Prostate gland (tissue), 2 donors: ENCODE measurements around the gene SPOUT1. TPM values are rescaled to one million over a fixed set of nuclear protein-coding genes. Genes with fewer than 3 reads are reported as not detected.

Source experiments
- DNase-seq: peaks from one replicate; pipeline ENCODE4 v3.0.0-alpha.2; 2019; ENCODE audit warnings: low spot score
- H3K27ac ChIP-seq, 2 donors: fragments of 200-600 bp; sonication (generic); 2 replicates each; pipeline ENCODE4 v1.5.1; 2017 to 2019
- H3K27me3 ChIP-seq: fragments of 200-600 bp; sonication (generic); replicated peaks from 2 replicates; pipeline ENCODE4 v1.5.1; 2019; ENCODE audit not compliant: insufficient read depth
- H3K36me3 ChIP-seq, 2 donors: fragments of 200-600 bp; sonication (generic); 1 replicate in 1 of 2; 2 replicates in 1 of 2; pipeline versions ENCODE4 v1.5.1 to v1.8.1; 2017 to 2019
- H3K4me1 ChIP-seq: fragments of 200-600 bp; sonication (generic); replicated peaks from 2 replicates; pipeline ENCODE4 v1.5.1; 2019
- H3K4me3 ChIP-seq, 2 donors: fragments of 200-600 bp; sonication (generic); 2 replicates each; pipeline ENCODE4 v1.5.1; 2017 to 2019
- H3K9me3 ChIP-seq: fragments of 200-600 bp; sonication (generic); 2 replicates; pipeline ENCODE4 v1.5.1; 2017
- CTCF ChIP-seq, 4 experiments: fragments of 200-600 bp in 2 of 4; fragments of 450-650 bp in 2 of 4; sonication (generic) in 2 of 4; IDR thresholded peaks; 1 replicate in 3 of 4; 2 replicates in 1 of 4; pipeline ENCODE4 v1.5.1; 2016 to 2019; ENCODE audit warnings: antibody characterized with exemption in 4 of 4, mild to moderate bottlenecking in 2 of 4, moderate library complexity in 2 of 4
- POLR2A ChIP-seq: fragments of 450-650 bp; IDR thresholded peaks from one replicate; pipeline ENCODE4 v1.6.1; 2016; ENCODE audit warnings: antibody characterized with exemption, mild to moderate bottlenecking
- POLR2AphosphoS5 ChIP-seq: sonication (generic); formaldehyde crosslinking; IDR thresholded peaks from one replicate; pipeline ENCODE4 v1.6.1; 2017; ENCODE audit warnings: antibody characterized with exemption
- whole genome bisulfite sequencing: methylation state at CpG from one replicate; pipeline ENCODE4 v1.1.5; 2018; 5-methylcytosine and 5-hydroxymethylcytosine counted together
- intact Hi-C: fragments of 100-400 bp; cut with DNase I; formaldehyde crosslinking; loops from one replicate; pipeline ENCODE4 v1.14.2; 2022
- total RNA-seq, 2 donors: library from RNA; depleted of rRNA; stranded (reverse); fragments of >200 nt; gene quantifications; one replicate each; pipeline ENCODE4 v1.1.0, GENCODE V29; 2016

SPOUT1 gene
- total RNA-seq, 2 donors from 2014 or later: 45.8 to 47.5 TPM

- TF ChIP-seq POLR2A: no peak
- no peak for TF ChIP-seq POLR2AphosphoS5
- TF ChIP-seq CTCF (IDR thresholded peaks at IDR 0.05): no peak
- intact Hi-C loops: no loop called here
- no peaks in the 10 kb centered on the region for H3K36me3 ChIP-seq
These were observed 5.9 kb upstream of the SPOUT1 start for GRCh38 chr9:128835246-128836210.

GRCh38 chr9:128833696-128834095, 4.1 kb upstream of the SPOUT1 start:
- DNase-seq: no peak
- H3K36me3 ChIP-seq: no peaks in the 10 kb centered on the region
- TF ChIP-seq POLR2A (no peak), POLR2AphosphoS5 (no peak), CTCF (IDR thresholded peaks at IDR 0.05) (no peak)
- H3K9me3 ChIP-seq: no peaks in the 10 kb centered on the region
- no peak overlapping the region for H3K4me3 ChIP-seq
- H3K4me1 ChIP-seq: no peaks in the 10 kb centered on the region
- intact Hi-C loops: no loop called here
- no peaks in the 10 kb centered on the region for H3K27me3 ChIP-seq
- 91% methylated on average over 10 of the region's 10 CpGs for WGBS
- no peak overlapping the region for H3K27ac ChIP-seq

More at GRCh38 chr9:128835246-128836210, 5.9 kb upstream of the SPOUT1 start:
- Histone ChIP-seq H3K4me3 (no peak overlapping the region), H3K27ac (no peak overlapping the region), H3K9me3 (no peaks in the 10 kb centered on the region), H3K27me3 (no peaks in the 10 kb centered on the region), H3K4me1 (no peaks in the 10 kb centered on the region)
- no peak for DNase-seq
- WGBS: 95% methylated on average over 28 of the region's 28 CpGs

DNA sequence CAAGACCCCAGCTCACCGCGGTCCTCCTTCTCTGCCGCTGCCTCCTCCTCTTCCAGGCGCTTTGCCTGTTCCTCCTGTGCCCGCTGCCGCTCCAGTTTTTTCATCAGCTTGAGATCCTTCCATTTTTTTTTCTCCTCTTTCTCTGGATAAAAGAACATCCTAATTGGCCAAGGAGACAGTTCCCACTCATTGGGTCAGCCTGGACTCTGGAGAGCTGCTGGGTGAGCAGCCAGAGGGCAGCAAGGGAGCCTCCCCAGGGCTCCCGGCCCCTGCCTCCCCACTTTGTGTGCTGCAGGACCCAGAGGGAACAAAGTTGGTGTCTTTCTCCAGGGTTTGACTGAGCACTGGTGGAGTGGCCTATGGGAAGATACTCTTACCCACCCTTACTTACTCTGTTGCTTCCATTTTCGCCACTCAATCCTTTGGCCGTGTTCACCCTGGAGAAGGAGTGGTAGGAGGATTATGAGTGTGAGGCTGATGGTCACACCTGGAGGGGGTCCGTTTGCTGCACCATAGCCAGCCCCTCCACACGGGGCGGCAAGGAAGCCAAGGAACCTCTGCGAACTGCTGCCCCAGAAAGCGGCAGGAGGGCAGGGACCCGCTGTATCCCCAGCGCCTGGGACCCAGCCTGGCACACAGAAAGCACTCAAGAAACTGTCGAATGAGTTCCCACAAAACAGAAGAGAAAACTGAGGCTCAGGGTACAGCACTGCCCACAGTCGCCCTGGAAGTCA, 708 bp downstream of the SPOUT1 start:
- no peak for DNase-seq
- Histone ChIP-seq H3K4me1 (peaks cover 7% of the 10 kb centered on the region), H3K27me3 (no peaks in the 10 kb centered on the region), H3K36me3 (no peaks in the 10 kb centered on the region), H3K27ac (peak overlapping the region; percentile 55 to 63), H3K9me3 (no peaks in the 10 kb centered on the region), H3K4me3 (peak overlapping the region; percentile 67 to 80)
- intact Hi-C loops: loop anchor here (2.0 kb wide), 1 partner anchor 54 kb away; the partner anchor contains the start of gene LRRC8A
- TF ChIP-seq POLR2A (no peak), CTCF (IDR thresholded peaks at IDR 0.05) (no peak), POLR2AphosphoS5 (no peak)
- WGBS: 29% methylated on average over 18 of the region's 18 CpGs

GRCh38 chr9:128828267-128828666, 1.3 kb downstream of the SPOUT1 start:
- Histone ChIP-seq H3K9me3 (no peaks in the 10 kb centered on the region), H3K27me3 (no peaks in the 10 kb centered on the region), H3K4me1 (peaks cover 10% of the 10 kb centered on the region), H3K27ac (no peak overlapping the region), H3K36me3 (no peaks in the 10 kb centered on the region), H3K4me3 (no peak overlapping the region)
- TF ChIP-seq POLR2A: no peak
- no peak for TF ChIP-seq CTCF (IDR thresholded peaks at IDR 0.05)
- TF ChIP-seq POLR2AphosphoS5: no peak
- intact Hi-C loops: loop anchor here (2.0 kb wide), 1 partner anchor 55 kb away; the partner anchor contains the start of gene LRRC8A
- WGBS: 88% methylated on average over 8 of the region's 8 CpGs
- DNase-seq: no peak
